ENCODE measurements around the gene PKD2L1. TPM values are rescaled to one million over a fixed set of nuclear protein-coding genes. Genes with fewer than 3 reads are reported as not detected.

PKD2L1 gene
- total RNA-seq, 2 experiments from 2014 or later = not detected

DNA sequence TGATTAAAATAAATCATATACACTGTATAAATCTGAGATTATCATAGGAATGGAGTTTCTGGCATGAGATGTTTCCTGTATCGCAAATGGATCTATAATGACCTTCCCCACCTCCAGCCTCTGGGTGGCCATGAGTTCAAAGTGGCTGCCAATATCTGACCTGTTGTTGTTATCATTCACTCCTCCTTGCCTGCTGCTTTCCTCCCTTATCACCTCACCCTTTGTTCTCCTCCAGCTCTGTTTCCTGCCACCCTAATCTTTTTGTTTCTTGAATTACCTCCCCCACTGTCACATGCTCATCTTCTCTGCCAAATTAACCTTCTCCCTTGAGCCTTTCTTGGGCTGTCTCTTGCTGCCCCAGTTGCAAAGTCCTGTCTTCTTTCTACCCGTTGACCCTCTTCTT, 29.0 kb upstream of the PKD2L1 start:
- POLR2A ChIA-PET = no interaction called here

GRCh38 chr10:100357059-100357858, 27.2 kb upstream of the PKD2L1 start:
- POLR2A ChIA-PET = no interaction called here
- CTCF ChIA-PET = no interaction called here

More for the DNA sequence above, 29.0 kb upstream of the PKD2L1 start:
- CTCF ChIA-PET = no interaction called here

DNA sequence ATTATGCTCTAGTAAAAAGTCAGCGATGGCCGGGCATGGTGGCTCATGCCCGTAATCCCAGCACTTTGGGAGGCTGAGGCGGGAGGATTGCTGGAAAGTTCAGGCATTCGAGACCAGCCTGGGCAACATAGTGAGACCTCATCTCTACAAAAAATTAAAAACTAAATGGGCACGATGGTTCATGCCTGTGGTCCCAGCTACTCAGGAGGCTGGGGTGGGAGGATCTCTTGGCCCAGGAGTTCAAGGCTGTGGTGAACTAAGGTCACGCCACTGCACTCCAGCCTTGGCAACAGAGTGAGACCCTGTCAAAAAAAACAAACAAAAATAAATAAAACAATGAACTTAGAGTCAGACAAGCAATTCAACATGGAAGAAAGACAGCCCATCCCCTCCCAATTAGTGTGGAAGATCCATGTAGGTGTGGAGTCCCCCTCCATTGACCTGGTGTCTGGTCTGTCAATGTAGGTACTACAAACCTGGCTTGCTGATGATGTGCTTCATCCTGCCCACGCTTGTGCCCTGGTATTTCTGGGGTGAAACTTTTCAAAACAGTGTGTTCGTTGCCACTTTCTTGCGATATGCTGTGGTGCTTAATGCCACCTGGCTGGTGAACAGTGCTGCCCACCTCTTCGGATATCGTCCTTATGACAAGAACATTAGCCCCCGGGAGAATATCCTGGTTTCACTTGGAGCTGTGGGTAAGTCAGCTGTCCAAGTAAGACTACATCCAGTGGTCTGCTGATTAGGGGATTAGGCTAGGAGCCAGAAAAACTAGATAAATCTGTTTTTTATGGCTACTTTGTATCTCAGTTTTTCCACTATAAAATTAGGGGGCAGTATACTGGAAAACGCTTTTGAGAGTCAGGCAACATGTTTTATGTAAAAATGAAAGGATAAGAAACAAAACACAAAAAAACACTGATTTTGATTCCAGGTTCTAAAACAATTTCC, 26.3 kb upstream of the PKD2L1 start:
- POLR2A ChIA-PET = no interaction called here
- CTCF ChIA-PET = no interaction called here

DNA sequence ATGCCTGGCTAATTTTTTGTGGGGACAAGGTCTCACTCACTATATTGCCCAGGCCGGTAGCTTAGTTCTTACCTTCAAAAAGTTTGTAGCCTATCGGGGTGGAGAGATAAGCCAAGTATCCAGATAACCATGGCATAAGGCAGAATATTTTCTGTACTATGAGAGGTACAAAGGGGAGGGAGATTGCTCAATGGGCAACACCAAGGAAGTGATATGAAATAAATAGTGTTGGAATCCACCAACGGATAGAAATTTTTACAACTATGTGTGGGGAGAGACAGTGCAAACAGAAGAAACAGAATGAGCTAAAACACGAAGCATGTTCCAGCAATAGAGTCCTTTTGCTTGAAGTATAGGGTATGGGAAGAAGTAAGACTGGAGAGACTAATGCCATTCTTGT, 25.1 kb upstream of the PKD2L1 start:
- CTCF ChIA-PET = interaction anchor here (1.4 kb wide), 1 partner anchor 19 kb away, joined by 6 read pairs; no protein-coding TSS in a partner anchor
- POLR2A ChIA-PET = no interaction called here

DNA sequence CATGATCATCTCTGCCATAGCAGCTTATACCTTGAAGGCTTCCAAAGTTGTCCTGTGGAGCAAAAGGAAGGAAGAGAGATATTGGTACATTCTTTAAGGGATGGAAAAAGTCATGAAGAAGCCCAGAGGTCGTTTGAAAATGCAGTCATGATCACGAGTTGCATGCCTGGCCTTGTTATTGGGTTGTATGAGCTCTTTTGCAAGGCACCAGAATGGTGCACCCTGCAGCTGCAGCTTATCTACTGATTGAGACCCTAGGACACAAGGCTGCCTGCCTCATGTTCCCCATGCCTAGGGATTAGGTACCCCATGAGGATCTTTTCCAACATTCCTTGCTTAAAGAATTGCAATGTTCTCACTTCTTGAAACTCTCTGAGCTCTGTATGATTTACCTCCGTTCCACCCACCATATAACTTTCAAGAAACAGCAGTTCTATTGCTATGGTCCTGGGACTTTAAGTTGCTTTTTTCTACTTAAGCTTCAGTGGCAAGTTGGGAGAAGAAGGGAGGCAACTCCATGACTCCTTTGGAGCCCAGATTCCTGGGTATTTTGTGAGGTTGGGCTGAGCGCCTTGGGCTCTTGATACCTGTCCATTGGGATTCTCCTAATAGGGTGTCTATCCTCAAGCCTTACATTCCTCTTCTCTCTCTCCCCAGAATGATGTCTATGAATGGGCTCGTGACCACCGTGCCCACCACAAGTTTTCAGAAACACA, 23.9 kb upstream of the PKD2L1 start:
- POLR2A ChIA-PET = interaction anchor here (0.6 to 0.9 kb wide), 3 partner anchors 13 to 209 kb away, joined by 3 to 4 read pairs (median 3); no protein-coding TSS in a partner anchor
- CTCF ChIA-PET = interaction anchor here (1.0 to 1.4 kb wide), 3 partner anchors 20 to 80 kb away, joined by 3 to 6 read pairs (median 5); no protein-coding TSS in a partner anchor

DNA sequence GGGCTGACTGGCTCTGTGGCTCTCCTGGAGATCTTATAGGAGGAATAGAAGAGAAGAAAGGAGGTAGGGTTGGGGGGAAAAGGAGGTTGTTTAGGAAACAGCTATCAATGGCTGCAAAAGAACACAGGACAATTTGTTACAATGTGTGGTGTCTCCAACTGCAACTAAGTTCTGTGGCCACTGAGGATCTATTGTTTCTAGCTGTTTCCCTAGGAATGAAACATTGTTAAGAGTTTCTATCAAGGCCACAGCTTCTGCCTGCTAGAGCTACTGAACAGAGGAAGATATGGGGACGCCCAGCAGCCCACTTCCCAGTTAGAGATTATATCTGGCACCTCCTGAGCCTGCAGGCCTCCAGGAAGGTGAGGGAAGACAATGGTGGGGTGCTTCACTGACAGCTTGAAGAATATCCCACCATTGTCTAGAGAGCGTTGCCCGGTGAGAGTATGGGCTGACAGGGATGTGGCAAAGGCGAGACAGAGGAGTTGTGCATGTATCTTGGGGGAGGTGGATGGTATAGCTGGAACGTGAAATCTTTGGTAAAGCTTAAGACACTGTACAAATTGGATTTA, 21.0 kb upstream of the PKD2L1 start:
- POLR2A ChIA-PET = interaction anchor here (0.5 to 1.2 kb wide), 2 partner anchors 22 to 40 kb away, joined by 3 read pairs; no protein-coding TSS in a partner anchor
- CTCF ChIA-PET = interaction anchor here (1.6 to 1.9 kb wide), 2 partner anchors 10 to 82 kb away, joined by 4 to 5 read pairs; no protein-coding TSS in a partner anchor

DNA sequence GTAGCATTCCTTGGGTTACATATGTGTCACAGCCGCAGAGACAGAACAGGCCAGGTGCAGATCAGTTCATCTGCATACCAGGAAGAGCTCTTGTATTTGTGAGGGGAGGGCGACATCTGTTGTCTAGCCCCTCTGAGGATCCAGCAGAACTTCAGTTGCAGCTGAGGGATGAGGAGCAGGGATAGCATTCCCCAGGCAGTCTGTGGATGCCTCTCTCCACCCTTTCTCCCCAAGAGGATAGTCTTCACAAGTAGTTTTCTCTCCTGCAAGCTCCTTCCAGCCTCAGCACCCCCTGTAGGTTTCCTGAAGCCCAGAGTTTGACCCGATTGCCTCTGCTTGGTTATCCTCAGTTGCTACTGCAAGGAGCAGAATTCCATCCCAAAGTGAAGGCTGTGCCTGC, 19.6 kb upstream of the PKD2L1 start:
- POLR2A ChIA-PET = interaction anchor here (0.5 to 4.1 kb wide), 3 partner anchors 11 to 68 kb away, joined by 3 to 74 read pairs (median 4); no protein-coding TSS in a partner anchor

GRCh38 chr10:100349087-100349486, 19.1 kb upstream of the PKD2L1 start:
- POLR2A ChIA-PET = interaction anchor here (1.2 to 4.1 kb wide), 3 partner anchors 11 to 25 kb away, joined by 4 to 74 read pairs (median 38); no protein-coding TSS in a partner anchor
- CTCF ChIA-PET = interaction anchor here (0.5 kb wide), 1 partner anchor 90 kb away, joined by 3 read pairs; no protein-coding TSS in a partner anchor

More for the DNA sequence above, 19.6 kb upstream of the PKD2L1 start:
- CTCF ChIA-PET = interaction anchor here (0.5 kb wide), 1 partner anchor 90 kb away, joined by 3 read pairs; no protein-coding TSS in a partner anchor

DNA sequence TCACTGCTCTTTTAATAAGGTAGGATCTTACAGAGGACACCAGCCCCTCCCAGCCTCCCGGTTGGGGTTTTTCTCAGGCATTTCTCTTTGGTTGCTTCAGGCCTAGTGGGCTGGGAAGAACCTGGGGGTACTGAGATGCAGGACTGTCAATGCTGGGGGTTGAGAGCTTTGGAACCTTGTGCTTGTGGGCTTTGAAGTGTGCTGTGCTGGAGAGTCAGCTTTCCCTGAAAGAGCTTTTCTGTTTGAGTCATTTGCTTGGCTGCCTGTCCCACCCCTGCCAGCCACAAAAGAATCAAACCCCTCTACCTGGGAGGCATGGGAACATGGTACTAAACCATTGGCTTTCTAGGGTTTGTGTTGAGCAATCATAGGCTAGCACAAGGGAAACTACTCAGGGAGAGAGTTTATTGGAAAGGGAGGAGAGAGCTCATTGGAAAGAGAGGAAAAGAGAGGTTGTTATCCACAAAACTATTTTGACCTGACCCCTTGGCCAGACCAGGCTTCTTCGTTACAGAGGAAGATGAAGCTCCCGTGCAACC, 18.4 kb upstream of the PKD2L1 start:
- ChIA-PET POLR2A (interaction anchor here (1.2 to 4.1 kb wide), 3 partner anchors 12 to 26 kb away, joined by 4 to 74 read pairs (median 38); no protein-coding TSS in a partner anchor), CTCF (no interaction called here)

DNA sequence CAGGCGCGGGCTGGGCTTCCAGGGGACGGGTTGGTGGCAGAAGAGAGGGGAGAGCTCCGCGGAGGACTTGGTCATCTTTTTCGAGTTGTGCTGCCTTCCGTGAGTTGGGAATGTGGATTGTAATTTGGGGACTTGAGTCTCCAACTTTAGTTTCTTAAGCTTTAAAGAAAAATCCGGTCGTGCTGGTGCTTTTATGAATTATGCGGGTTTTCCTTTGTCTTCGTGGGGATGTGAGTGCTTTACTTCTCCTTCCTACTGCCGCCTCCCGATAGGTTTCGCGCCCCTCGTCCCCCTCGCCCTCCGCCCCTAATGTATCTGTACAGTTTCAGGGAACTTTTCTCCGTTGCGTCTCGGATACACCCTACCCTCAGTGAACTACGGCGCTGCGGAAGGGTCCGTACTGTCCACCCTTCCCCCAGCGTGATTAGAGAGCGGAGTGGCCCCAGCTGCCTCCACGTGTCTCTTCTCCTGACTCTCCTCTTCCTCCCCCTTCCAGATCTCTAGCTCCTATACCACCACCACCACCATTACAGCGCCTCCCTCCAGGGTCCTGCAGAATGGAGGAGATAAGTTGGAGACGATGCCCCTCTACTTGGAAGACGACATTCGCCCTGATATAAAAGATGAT, 17.7 kb upstream of the PKD2L1 start:
- ChIA-PET CTCF (interaction anchor here (1.0 to 3.4 kb wide), 4 partner anchors 23 to 161 kb away, joined by 3 to 38 read pairs (median 16); no protein-coding TSS in a partner anchor), POLR2A (interaction anchor here (0.9 to 4.1 kb wide), 6 partner anchors 16 to 161 kb away, joined by 3 to 74 read pairs (median 4); no protein-coding TSS in a partner anchor)

GRCh38 chr10:100346765-100347567, 16.9 kb upstream of the PKD2L1 start, which contains the start of gene SCD:
SCD (plus strand) TSS chr10:100347233; CDS start chr10:100347505, 272 bp downstream.
- ChIA-PET POLR2A (interaction anchor here (0.9 to 4.1 kb wide), 7 partner anchors 17 to 163 kb away, joined by 3 to 74 read pairs (median 4); no protein-coding TSS in a partner anchor), CTCF (interaction anchor here (1.0 to 3.4 kb wide), 5 partner anchors 24 to 188 kb away, joined by 3 to 38 read pairs (median 12); partner anchors contain the start of gene HIF1AN)

DNA sequence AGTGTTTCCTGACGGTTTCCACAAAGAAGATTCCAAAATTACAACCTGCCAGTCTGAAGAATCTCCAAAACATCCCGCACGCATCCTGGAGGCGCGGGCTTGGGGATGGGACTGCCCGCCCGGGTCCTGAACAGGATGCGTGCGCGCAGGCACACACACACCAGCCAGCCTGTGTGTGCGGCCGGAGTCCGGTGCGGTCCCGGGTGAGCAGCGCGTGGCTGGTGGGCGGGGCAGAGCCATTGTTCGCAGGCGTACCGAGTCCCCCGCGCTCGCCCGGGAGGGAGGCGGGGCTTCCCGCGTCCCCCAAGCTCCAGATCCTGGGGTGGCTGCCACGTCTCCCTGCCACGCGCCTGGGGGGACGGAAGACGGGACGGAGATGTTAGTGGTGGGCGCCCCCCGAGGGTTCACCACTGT, 16.3 kb upstream of the PKD2L1 start:
- ChIA-PET POLR2A (interaction anchor here (1.3 to 4.1 kb wide), 6 partner anchors 24 to 163 kb away, joined by 3 to 74 read pairs (median 5); no protein-coding TSS in a partner anchor), CTCF (interaction anchor here (0.9 to 3.4 kb wide), 5 partner anchors 24 to 188 kb away, joined by 3 to 38 read pairs (median 12); partner anchors contain the start of gene HIF1AN)

- POLR2A ChIA-PET = interaction anchor here (0.6 to 4.1 kb wide), 4 partner anchors 25 to 164 kb away, joined by 3 to 74 read pairs (median 22); no protein-coding TSS in a partner anchor
- CTCF ChIA-PET = interaction anchor here (0.9 to 3.4 kb wide), 5 partner anchors 25 to 189 kb away, joined by 3 to 38 read pairs (median 12); partner anchors contain the start of gene HIF1AN
Observed at GRCh38 chr10:100345570-100346330, 15.7 kb upstream of the PKD2L1 start.

DNA sequence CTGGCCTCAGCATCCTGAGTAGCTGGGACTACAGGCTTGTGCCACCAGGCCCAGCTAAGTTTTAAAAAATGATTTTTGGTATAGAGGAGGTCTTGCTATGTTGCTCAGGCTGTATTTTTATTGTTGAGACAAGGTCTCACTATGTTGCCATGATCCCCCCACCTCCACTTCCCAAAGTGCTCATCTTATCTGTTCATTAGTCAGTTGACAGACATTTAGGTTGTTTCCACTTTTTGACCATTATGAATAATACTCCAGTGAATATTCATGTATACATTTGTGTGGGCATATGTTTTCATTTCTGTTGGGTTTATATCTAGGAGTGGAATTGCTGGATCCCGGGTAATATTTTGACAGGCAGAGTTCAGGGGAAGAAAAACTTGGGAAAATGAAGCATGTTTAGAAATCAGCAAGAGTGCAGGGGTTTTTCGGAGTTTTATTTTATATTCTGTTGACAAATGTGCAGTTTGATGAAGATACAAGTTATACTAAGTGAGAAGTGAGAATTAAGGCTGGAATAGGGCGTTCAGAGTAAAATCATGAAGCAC, 14.3 kb upstream of the PKD2L1 start:
- ChIA-PET POLR2A (interaction anchor here (1.8 kb wide), 1 partner anchor 30 kb away, joined by 5 read pairs; no protein-coding TSS in a partner anchor), CTCF (interaction anchor here (1.9 to 8.1 kb wide), 3 partner anchors 89 to 174 kb away, joined by 4 to 72 read pairs (median 20); no protein-coding TSS in a partner anchor)

DNA sequence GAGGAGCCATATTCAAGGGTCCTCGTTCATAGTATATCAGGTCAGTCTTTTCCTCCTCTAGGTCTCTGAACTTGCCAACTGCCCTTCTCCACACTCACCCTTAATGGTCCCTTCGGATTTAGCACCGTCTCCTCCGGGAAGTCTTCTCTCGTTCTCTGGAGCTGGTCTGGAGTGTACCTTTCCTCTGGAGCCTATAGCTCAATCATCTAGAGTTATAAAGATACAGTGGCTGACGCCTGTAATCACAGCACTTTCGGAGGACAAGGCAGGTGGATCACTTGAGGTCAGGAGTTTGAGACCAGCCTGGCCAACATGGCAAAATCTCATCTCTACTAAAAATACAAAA, 12.6 kb upstream of the PKD2L1 start:
- POLR2A ChIA-PET = no interaction called here
- CTCF ChIA-PET = interaction anchor here (1.4 to 8.1 kb wide), 2 partner anchors 91 to 166 kb away, joined by 6 to 72 read pairs; no protein-coding TSS in a partner anchor
